Measurements from ENCODE around the gene PPP6R2. TPM values are rescaled to one million over a fixed set of nuclear protein-coding genes. Genes with fewer than 3 reads are reported as not detected.

PPP6R2 gene
- total and polyA plus RNA-seq, 7 experiments from 2014 or later: 17.0 to 88.1 (median 63.9) TPM

DNA sequence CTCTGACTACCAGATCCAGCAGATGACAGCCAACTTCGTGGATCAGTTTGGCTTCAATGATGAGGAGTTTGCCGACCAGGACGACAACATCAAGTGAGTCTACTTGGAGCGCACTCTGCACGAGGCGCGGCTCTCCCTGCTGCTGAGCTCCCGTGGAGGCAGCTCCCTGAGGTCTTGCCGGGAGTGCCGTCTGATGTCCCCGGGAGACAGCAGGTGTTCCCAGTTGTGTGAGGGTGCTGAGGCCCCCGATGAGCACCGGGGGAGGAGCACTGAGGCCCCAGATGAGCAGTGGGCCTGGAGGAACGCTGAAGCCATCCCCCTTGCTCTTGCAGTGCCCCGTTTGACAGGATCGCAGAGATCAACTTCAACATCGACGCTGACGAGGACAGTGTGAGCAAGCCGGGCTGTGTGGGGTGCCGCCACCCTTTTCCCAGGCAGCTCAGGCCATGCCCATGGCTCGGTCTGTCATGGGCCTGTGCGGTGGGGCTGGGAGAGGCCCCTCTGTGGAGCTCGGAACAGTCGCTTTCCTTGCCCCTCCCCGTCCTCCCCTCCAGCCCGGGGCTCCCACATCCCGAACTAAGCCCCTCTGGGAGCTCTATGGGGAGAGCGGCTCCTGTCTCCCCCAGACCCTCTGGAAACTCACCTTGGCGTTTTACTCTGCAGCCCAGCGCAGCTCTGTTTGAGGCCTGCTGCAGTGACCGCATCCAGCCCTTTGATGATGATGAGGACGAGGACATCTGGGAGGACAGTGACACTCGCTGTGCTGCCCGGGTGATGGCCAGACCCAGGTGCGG is 94.6 kb downstream of the PPP6R2 start:
- DNase-seq (peak in 1 of 9 donors; percentile 5), ATAC-seq (no peak)
- no peaks in the 10 kb centered on the region for H3K27me3 ChIP-seq (ENCODE audit: control insufficient read depth in 2 of 2, insufficient read depth in 2 of 2, low read length in 2 of 2)
- H3K27ac ChIP-seq (ENCODE audit: low read depth, low read length): no peak overlapping the region
- POLR2A ChIA-PET: interaction anchor here (0.6 to 1.2 kb wide), 2 partner anchors 14 to 32 kb away, joined by 3 read pairs; no protein-coding TSS in a partner anchor
- H3K36me3 ChIP-seq (ENCODE audit: control insufficient read depth in 2 of 3, insufficient read depth in 3 of 3, low read length in 3 of 3): peaks cover 0 to 79% (median 25%) of the 10 kb centered on the region in 3 experiments
- H3K9me3 Mint-ChIP-seq: no peaks in the 10 kb centered on the region
- H3K4me3 ChIP-seq (ENCODE audit: low read length): no peak overlapping the region
- no peaks in the 10 kb centered on the region for H3K4me1 ChIP-seq (ENCODE audit: control insufficient read depth in 2 of 2, insufficient read depth in 2 of 2, low read length in 2 of 2)
- no peaks in the 10 kb centered on the region for H3K9me3 ChIP-seq (ENCODE audit: control insufficient read depth in 2 of 3, low read length in 3 of 3)
- intact Hi-C loops (cut with micrococcal nuclease): no loop called here
- peaks cover 0 to 3% (median 0%) of the 10 kb centered on the region in 5 donors for H3K36me3 Mint-ChIP-seq
- H3K27me3 Mint-ChIP-seq: no peaks in the 10 kb centered on the region
- CTCF ChIA-PET: no interaction called here
- H3K27ac Mint-ChIP-seq: peak overlapping the region in 1 of 9 donors; percentile 43
- H3K4me1 Mint-ChIP-seq: peaks cover 0 to 3% (median 0%) of the 10 kb centered on the region in 7 donors
- H3K4me3 Mint-ChIP-seq: no peak overlapping the region

DNA sequence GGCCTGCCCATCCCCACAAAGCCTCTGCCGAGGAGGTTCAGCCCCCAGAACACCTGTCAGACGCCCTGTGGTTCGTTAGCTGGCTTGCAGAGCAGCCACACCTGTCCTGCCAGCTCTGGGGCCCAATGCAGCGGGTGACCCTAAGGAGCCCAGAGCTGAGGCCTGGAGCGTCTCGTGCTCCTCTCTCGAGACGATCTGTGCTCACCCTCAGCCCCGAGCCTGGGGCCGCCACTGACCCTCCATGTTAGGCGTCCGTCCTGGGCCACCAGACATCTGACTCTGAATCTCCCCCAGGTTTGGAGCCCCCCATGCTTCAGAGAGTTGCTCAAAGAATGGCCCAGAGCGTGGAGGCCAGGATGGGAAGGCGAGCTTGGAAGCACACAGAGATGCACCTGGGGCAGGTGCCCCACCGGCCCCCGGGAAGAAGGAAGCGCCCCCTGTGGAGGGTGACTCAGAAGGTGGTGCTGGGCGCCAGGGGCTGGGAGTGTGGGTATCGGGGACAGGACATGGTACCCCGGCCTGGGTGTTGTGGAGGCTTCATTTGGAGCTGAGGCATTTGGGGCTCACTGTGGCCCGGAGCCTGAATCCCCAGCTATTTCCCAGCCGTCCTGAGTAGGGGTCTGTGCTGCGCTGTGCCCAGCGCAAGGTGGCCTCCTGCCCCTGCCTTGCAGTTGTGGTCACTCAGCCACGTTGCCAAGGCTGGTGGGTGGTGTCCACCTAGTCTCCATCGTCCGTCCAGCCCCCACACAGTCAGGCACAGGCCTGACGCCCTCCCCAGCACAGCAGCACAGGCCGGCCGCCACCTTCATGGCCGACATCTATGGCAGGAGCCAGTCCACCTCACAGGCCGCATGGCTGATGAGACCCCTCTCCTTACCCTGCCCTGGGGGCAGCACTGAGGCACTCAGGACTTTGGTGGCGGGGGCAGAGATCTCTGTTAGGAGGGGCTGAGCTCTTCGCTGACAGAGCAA is 95.5 kb downstream of the PPP6R2 start:
- Histone ChIP-seq H3K4me1 (ENCODE audit: control insufficient read depth in 2 of 2, insufficient read depth in 2 of 2, low read length in 2 of 2) (no peaks in the 10 kb centered on the region), H3K4me3 (ENCODE audit: low read length) (no peak overlapping the region), H3K9me3 (ENCODE audit: control insufficient read depth in 2 of 3, low read length in 3 of 3) (no peaks in the 10 kb centered on the region), H3K27ac (ENCODE audit: low read depth, low read length) (no peak overlapping the region), H3K27me3 (ENCODE audit: control insufficient read depth in 2 of 2, insufficient read depth in 2 of 2, low read length in 2 of 2) (no peaks in the 10 kb centered on the region), H3K36me3 (ENCODE audit: control insufficient read depth in 2 of 3, insufficient read depth in 3 of 3, low read length in 3 of 3) (peaks cover 0 to 83% (median 25%) of the 10 kb centered on the region in 3 experiments)
- intact Hi-C loops (cut with micrococcal nuclease): no loop called here
- CTCF ChIA-PET: no interaction called here
- Mint-ChIP-seq H3K27me3 (no peaks in the 10 kb centered on the region), H3K27ac (peak overlapping the region in 2 of 9 donors; percentile 43 to 71), H3K36me3 (peaks cover 0 to 3% (median 3%) of the 10 kb centered on the region in 5 donors), H3K4me1 (peaks cover 0 to 7% (median 6%) of the 10 kb centered on the region in 7 donors), H3K4me3 (no peak overlapping the region), H3K9me3 (no peaks in the 10 kb centered on the region)
- ATAC-seq (no peak), DNase-seq (peak in 1 of 9 donors; percentile 6)
- POLR2A ChIA-PET: interaction anchor here (0.6 to 1.2 kb wide), 2 partner anchors 31 to 383 kb away, joined by 3 read pairs; no protein-coding TSS in a partner anchor

DNA sequence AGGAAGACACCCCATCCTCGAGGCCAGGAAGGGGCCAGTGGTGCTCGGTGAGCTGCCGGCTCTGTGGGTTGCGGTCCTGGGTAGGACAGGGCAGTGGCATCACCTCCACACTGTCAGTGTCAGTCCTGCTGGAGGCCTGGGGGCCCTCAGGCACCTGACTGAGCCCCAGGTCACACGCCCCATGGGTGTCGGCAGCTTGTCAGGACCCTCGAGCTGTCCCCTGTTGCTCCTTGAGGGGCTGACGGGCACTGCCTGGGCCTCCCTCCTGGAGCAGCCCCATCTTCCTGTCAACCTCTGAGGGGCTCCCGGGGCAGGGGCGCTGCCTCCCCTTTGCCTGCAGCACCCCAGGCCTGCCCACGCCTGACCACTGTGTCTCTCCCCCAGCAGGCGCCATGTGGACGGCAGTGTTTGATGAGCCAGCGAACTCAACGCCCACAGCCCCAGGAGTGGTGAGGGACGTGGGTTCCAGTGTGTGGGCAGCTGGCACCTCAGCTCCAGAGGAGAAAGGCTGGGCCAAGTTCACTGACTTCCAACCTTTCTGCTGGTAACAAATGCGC is 96.3 kb downstream of the PPP6R2 start:
- Mint-ChIP-seq H3K4me3 (no peak overlapping the region), H3K27me3 (no peaks in the 10 kb centered on the region), H3K4me1 (peaks cover 0 to 7% (median 6%) of the 10 kb centered on the region in 7 donors), H3K36me3 (peaks cover 0 to 3% (median 3%) of the 10 kb centered on the region in 5 donors), H3K27ac (peak overlapping the region in 1 of 9 donors; percentile 19), H3K9me3 (no peaks in the 10 kb centered on the region)
- intact Hi-C loops (cut with micrococcal nuclease): no loop called here
- no peaks in the 10 kb centered on the region for H3K27me3 ChIP-seq (ENCODE audit: control insufficient read depth in 2 of 2, insufficient read depth in 2 of 2, low read length in 2 of 2)
- no peak overlapping the region for H3K4me3 ChIP-seq (ENCODE audit: low read length)
- H3K9me3 ChIP-seq (ENCODE audit: control insufficient read depth in 2 of 3, low read length in 3 of 3): no peaks in the 10 kb centered on the region
- ChIA-PET POLR2A (interaction anchor here (0.6 kb wide), 1 partner anchor 383 kb away, joined by 3 read pairs; no protein-coding TSS in a partner anchor), CTCF (no interaction called here)
- H3K4me1 ChIP-seq (ENCODE audit: control insufficient read depth in 2 of 2, insufficient read depth in 2 of 2, low read length in 2 of 2): no peaks in the 10 kb centered on the region
- no peak overlapping the region for H3K27ac ChIP-seq (ENCODE audit: low read depth, low read length)
- no peak for DNase-seq
- H3K36me3 ChIP-seq (ENCODE audit: control insufficient read depth in 2 of 3, insufficient read depth in 3 of 3, low read length in 3 of 3): peaks cover 0 to 83% (median 25%) of the 10 kb centered on the region in 3 experiments
- ATAC-seq: no peak

DNA sequence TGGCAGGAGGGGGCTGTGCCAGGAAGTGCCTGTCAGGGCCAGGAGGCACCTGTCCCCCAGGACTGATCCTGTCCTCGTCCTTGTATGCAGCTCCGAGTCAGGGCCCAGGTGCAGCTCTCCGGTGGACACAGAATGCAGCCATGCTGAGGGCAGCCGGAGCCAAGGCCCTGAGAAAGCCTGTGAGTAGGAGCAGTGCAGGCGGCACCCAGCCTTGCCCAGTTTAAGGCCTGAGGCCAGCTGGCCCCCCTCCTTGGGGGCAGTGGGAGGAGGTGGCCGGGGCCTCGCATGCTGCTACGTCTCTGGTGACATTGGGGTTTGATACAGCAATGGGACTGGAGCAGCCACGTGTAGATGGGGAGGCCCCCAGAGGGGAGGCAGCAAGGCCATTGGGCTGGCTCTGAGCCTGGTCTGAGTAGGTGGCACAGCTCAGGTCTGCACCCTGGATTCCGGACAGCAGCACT is 96.8 kb downstream of the PPP6R2 start:
- H3K27ac Mint-ChIP-seq: no peak overlapping the region

DNA sequence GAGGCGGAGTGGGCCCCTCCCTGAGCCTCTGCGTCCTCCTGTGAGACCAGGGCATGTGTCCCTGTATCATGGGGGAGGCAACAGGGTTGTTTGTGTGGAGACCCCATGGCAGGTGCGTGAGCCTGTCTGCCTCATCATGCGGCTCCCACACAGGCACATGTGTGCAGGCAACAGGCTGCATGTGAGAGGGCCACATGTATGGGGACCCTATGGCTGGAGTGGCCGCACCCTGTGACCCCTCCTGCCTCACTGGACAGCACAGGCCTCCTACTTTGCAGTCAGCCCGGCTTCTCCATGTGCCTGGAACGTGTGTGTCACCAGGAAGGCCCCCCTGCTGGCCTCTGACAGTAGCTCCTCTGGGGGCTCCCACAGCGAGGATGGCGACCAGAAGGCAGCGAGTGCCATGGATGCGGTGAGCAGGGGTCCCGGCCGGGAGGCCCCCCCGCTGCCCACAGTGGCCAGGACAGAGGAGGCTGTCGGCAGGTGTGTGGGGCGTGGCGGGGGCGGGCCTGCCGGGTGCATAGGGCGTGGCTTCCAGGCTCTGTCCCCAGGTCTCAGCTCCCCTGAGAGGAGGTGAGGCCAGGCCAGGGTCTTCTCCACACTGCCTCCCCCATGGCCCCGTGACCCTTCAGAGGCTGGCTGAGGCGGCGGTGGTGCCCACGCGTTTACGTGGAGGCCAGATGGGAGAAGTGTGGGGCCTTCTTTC is 97.6 kb downstream of the PPP6R2 start:
- H3K36me3 Mint-ChIP-seq: peaks cover 0 to 3% (median 0%) of the 10 kb centered on the region in 5 donors
- CTCF ChIA-PET: interaction anchor here (0.8 kb wide), 1 partner anchor 152 kb away, joined by 3 read pairs; no protein-coding TSS in a partner anchor

More for the DNA sequence above, 96.8 kb downstream of the PPP6R2 start:
- Histone ChIP-seq H3K36me3 (ENCODE audit: control insufficient read depth in 2 of 3, insufficient read depth in 3 of 3, low read length in 3 of 3) (peaks cover 0 to 79% (median 25%) of the 10 kb centered on the region in 3 experiments), H3K4me1 (ENCODE audit: control insufficient read depth in 2 of 2, insufficient read depth in 2 of 2, low read length in 2 of 2) (peaks cover 0 to 5% of the 10 kb centered on the region in 2 donors), H3K27me3 (ENCODE audit: control insufficient read depth in 2 of 2, insufficient read depth in 2 of 2, low read length in 2 of 2) (no peaks in the 10 kb centered on the region), H3K27ac (ENCODE audit: low read depth, low read length) (peak overlapping the region; percentile 21), H3K9me3 (ENCODE audit: control insufficient read depth in 2 of 3, low read length in 3 of 3) (no peaks in the 10 kb centered on the region), H3K4me3 (ENCODE audit: low read length) (no peak overlapping the region)
- H3K36me3 Mint-ChIP-seq: peaks cover 0 to 3% (median 3%) of the 10 kb centered on the region in 5 donors
- no peak overlapping the region for H3K4me3 Mint-ChIP-seq
- ChIA-PET POLR2A (interaction anchor here (0.8 kb wide), 1 partner anchor 33 kb away, joined by 3 read pairs; no protein-coding TSS in a partner anchor), CTCF (interaction anchor here (0.8 kb wide), 1 partner anchor 153 kb away, joined by 3 read pairs; no protein-coding TSS in a partner anchor)
- H3K9me3 Mint-ChIP-seq: no peaks in the 10 kb centered on the region
- peaks cover 0 to 8% (median 6%) of the 10 kb centered on the region in 7 donors for H3K4me1 Mint-ChIP-seq
- no peaks in the 10 kb centered on the region for H3K27me3 Mint-ChIP-seq
- DNase-seq: no peak
- intact Hi-C loops (cut with micrococcal nuclease): loop anchor here in 1 of 2 donors (10.0 kb wide), 1 partner anchor 55 kb away; no protein-coding TSS in a partner anchor
- no peak for ATAC-seq

More for the DNA sequence above, 97.6 kb downstream of the PPP6R2 start:
- intact Hi-C loops (cut with micrococcal nuclease): loop anchor here in 1 of 2 donors (10.0 kb wide), 1 partner anchor 54 kb away; no protein-coding TSS in a partner anchor
- Histone ChIP-seq H3K4me1 (ENCODE audit: control insufficient read depth in 2 of 2, insufficient read depth in 2 of 2, low read length in 2 of 2) (peaks cover 6 to 13% of the 10 kb centered on the region in 2 donors), H3K36me3 (ENCODE audit: control insufficient read depth in 2 of 3, insufficient read depth in 3 of 3, low read length in 3 of 3) (peaks cover 0 to 72% (median 25%) of the 10 kb centered on the region in 3 experiments), H3K4me3 (ENCODE audit: low read length) (no peak overlapping the region), H3K27ac (ENCODE audit: low read depth, low read length) (no peak overlapping the region), H3K27me3 (ENCODE audit: control insufficient read depth in 2 of 2, insufficient read depth in 2 of 2, low read length in 2 of 2) (no peaks in the 10 kb centered on the region), H3K9me3 (ENCODE audit: control insufficient read depth in 2 of 3, low read length in 3 of 3) (no peaks in the 10 kb centered on the region)
- Mint-ChIP-seq H3K4me3 (no peak overlapping the region), H3K4me1 (peaks cover 0 to 16% (median 10%) of the 10 kb centered on the region in 7 donors), H3K27me3 (no peaks in the 10 kb centered on the region), H3K9me3 (no peaks in the 10 kb centered on the region), H3K27ac (no peak overlapping the region)
- DNase-seq (peak in 1 of 9 donors; percentile 6), ATAC-seq (no peak)
- POLR2A ChIA-PET: interaction anchor here (0.7 to 0.8 kb wide), 2 partner anchors 32 to 180 kb away, joined by 3 read pairs; no protein-coding TSS in a partner anchor

Measured in naive thymus-derived CD4-positive, alpha-beta T cell (primary cell).